IMR-90 (cell line): Measurements from ENCODE around the gene RBFOX2. TPM values are rescaled to one million over a fixed set of nuclear protein-coding genes. Genes with fewer than 3 reads are reported as not detected.

Source experiments
- ATAC-seq: fragments of 200-7000 bp; cut with Tn5 transposase; 2 replicates; pipeline ENCODE4 v1.9.1; 2020; ENCODE audit warnings: low read depth, mild to moderate bottlenecking, moderate library complexity
- BruUV-seq: library from RNA; stranded (reverse); fragments of 400-500 nt; replicated peaks from 2 replicates; lab custom pipeline; 2021; lab: Mats Ljungman, UMichigan
- CTCF ChIA-PET: fragments of 300-600 bp; formaldehyde crosslinking; extraction: SDS; loops from one replicate; lab custom pipeline; 2021; ENCODE audit warnings: antibody characterized with exemption; lab: Yijun Ruan, JAX
- POLR2A ChIA-PET: fragments of 300-600 bp; sonication (Branson Sonifier 250); formaldehyde crosslinking; loops from one replicate; lab custom pipeline; 2022; ENCODE audit warnings: antibody characterized with exemption; ENCODE audit not compliant: unreplicated experiment; lab: Charles Lee
- DNase-seq: peaks from one replicate; pipeline ENCODE4 v3.0.0; 2013
- H2AFZ ChIP-seq: replicated peaks from 2 replicates; pipeline ENCODE3; 2013; ENCODE audit warnings: low read length, mild to moderate bottlenecking; ENCODE audit not compliant: poor library complexity
- H2AK5ac ChIP-seq: 2 replicates; pipeline ENCODE4 v1.6.1; 2013; ENCODE audit warnings: low read depth, low read length, inconsistent platforms
- H2AK9ac ChIP-seq: replicated peaks from 2 replicates; pipeline ENCODE3; 2013; ENCODE audit warnings: mild to moderate bottlenecking, low read depth, low read length, moderate library complexity; ENCODE audit not compliant: poor library complexity
- H2BK120ac ChIP-seq: 2 replicates; pipeline ENCODE4 v1.6.1; 2013; ENCODE audit warnings: low read depth, low read length, inconsistent platforms
- H2BK15ac ChIP-seq: 3 replicates; pipeline ENCODE4 v1.6.1; 2013; ENCODE audit warnings: low read depth, low read length, inconsistent platforms
- H2BK20ac ChIP-seq: 2 replicates; pipeline ENCODE4 v1.6.1; 2013; ENCODE audit warnings: low read depth, mild to moderate bottlenecking, inconsistent platforms, low read length, moderate library complexity
- H2BK5ac ChIP-seq: 2 replicates; pipeline ENCODE4 v1.6.1; 2013; ENCODE audit warnings: mild to moderate bottlenecking, low read depth, low read length, inconsistent platforms; ENCODE audit not compliant: poor library complexity, severe bottlenecking
- H3K14ac ChIP-seq: replicated peaks from 2 replicates; pipeline ENCODE4 v1.6.1; 2013; ENCODE audit warnings: low read depth, low read length, inconsistent platforms
- H3K18ac ChIP-seq: 2 replicates; pipeline ENCODE4 v1.6.1; 2013; ENCODE audit warnings: low read depth, low read length, control low read depth
- H3K23ac ChIP-seq: 2 replicates; pipeline ENCODE4 v1.6.1; 2013; ENCODE audit warnings: low read depth, low read length, inconsistent platforms
- H3K27ac ChIP-seq: 2 replicates; pipeline ENCODE4 v1.5.1; 2013; ENCODE audit warnings: mild to moderate bottlenecking, control low read depth, low read length; ENCODE audit not compliant: insufficient read depth
- H3K27me3 ChIP-seq: 2 replicates; pipeline ENCODE4 v1.6.1; 2013; ENCODE audit warnings: low read length; ENCODE audit not compliant: control insufficient read depth, insufficient read depth
- H3K36me3 ChIP-seq: 2 replicates; pipeline ENCODE4 v1.6.1; 2013; ENCODE audit warnings: low read length, mixed read lengths; ENCODE audit not compliant: control insufficient read depth, insufficient read depth
- H3K4ac ChIP-seq: 2 replicates; pipeline ENCODE4 v1.6.1; 2013; ENCODE audit warnings: low read depth, low read length, inconsistent platforms
- H3K4me1 ChIP-seq: 2 replicates; pipeline ENCODE4 v1.6.1; 2013; ENCODE audit warnings: low read length, mixed read lengths; ENCODE audit not compliant: control insufficient read depth, insufficient read depth
- H3K4me2 ChIP-seq: 2 replicates; pipeline ENCODE4 v1.6.1; 2013; ENCODE audit warnings: low read depth, mild to moderate bottlenecking, control low read depth, low read length, moderate library complexity
- H3K4me3 ChIP-seq: 2 replicates; pipeline ENCODE4 v1.5.1; 2013; ENCODE audit warnings: low read depth, mild to moderate bottlenecking, control low read depth, low read length, moderate library complexity; ENCODE audit not compliant: insufficient read depth
- H3K56ac ChIP-seq: 2 replicates; pipeline ENCODE4 v1.6.1; 2013; ENCODE audit warnings: low read length, inconsistent platforms; ENCODE audit not compliant: insufficient read depth; ENCODE audit errors: extremely low read depth
- H3K79me1 ChIP-seq, 2 experiments: 2 replicates each; pipeline ENCODE4 v1.6.1; 2013; ENCODE audit warnings: low read length in 2 of 2, inconsistent platforms in 1 of 2, low read depth in 1 of 2
- H3K9ac ChIP-seq: 2 replicates; pipeline ENCODE4 v1.6.1; 2013; ENCODE audit warnings: low read depth, low read length, control low read depth
- H3K9me1 ChIP-seq: 2 replicates; pipeline ENCODE4 v1.6.1; 2013; ENCODE audit warnings: low read length, inconsistent platforms; ENCODE audit not compliant: insufficient read depth
- H3K9me3 ChIP-seq: 2 replicates; pipeline ENCODE4 v1.6.1; 2013; ENCODE audit warnings: low read length; ENCODE audit not compliant: control insufficient read depth, insufficient read depth
- H4K20me1 ChIP-seq: 2 replicates; pipeline ENCODE4 v1.6.1; 2013; ENCODE audit warnings: low read length, inconsistent platforms; ENCODE audit not compliant: insufficient read depth
- H4K5ac ChIP-seq: 2 replicates; pipeline ENCODE4 v1.6.1; 2013; ENCODE audit warnings: mild to moderate bottlenecking, low read depth, low read length, control low read depth
- H4K8ac ChIP-seq, 2 experiments: 2 replicates each; pipeline ENCODE4 v1.6.1; 2013; ENCODE audit warnings: low read depth in 2 of 2, low read length in 2 of 2, control low read depth in 1 of 2, inconsistent platforms in 1 of 2
- H4K91ac ChIP-seq: 2 replicates; pipeline ENCODE4 v1.6.1; 2013; ENCODE audit warnings: low read depth, low read length, inconsistent platforms; ENCODE audit not compliant: insufficient read depth
- BHLHE40 ChIP-seq: fragments of 150-350 bp; IDR thresholded peaks from 2 replicates; pipeline ENCODE4 v1.6.1; 2016; ENCODE audit warnings: mild to moderate bottlenecking, low read depth, low read length
- CEBPB ChIP-seq: IDR thresholded peaks from 2 replicates; pipeline ENCODE4 v1.6.1; 2012; ENCODE audit warnings: low read depth, low read length, improper control_type of control experiment
- CHD1 ChIP-seq: IDR thresholded peaks from 2 replicates; pipeline ENCODE4 v1.6.1; 2012; ENCODE audit warnings: low read depth, low read length, improper control_type of control experiment
- CTCF ChIP-seq: conservative IDR thresholded peaks from 2 replicates; pipeline ENCODE4 v1.5.1; 2012; ENCODE audit warnings: mild to moderate bottlenecking, low read depth, low read length, improper control_type of control experiment
- ELK1 ChIP-seq: fragments of 150-350 bp; IDR thresholded peaks from 2 replicates; pipeline ENCODE4 v1.6.1; 2016; ENCODE audit warnings: low read depth, mild to moderate bottlenecking, low read length, moderate library complexity, borderline replicate concordance
- FOS ChIP-seq: fragments of 150-350 bp; IDR thresholded peaks from 2 replicates; pipeline ENCODE4 v1.6.1; 2016; ENCODE audit warnings: low read depth, low read length
- MAFK ChIP-seq: IDR thresholded peaks from 2 replicates; pipeline ENCODE4 v1.6.1; 2012; ENCODE audit warnings: low read depth, low read length, improper control_type of control experiment
- MAZ ChIP-seq: IDR thresholded peaks from 2 replicates; pipeline ENCODE4 v1.6.1; 2012; ENCODE audit warnings: low read depth, mild to moderate bottlenecking, low read length, improper control_type of control experiment, moderate library complexity, borderline replicate concordance
- MXI1 ChIP-seq: IDR thresholded peaks from 2 replicates; pipeline ENCODE4 v1.6.1; 2012; ENCODE audit warnings: low read depth, mild to moderate bottlenecking, low read length, moderate library complexity, borderline replicate concordance
- NFE2L2 ChIP-seq: fragments of 150-350 bp; IDR thresholded peaks from 2 replicates; pipeline ENCODE4 v1.6.1; 2016; ENCODE audit warnings: low read depth, mild to moderate bottlenecking, low read length
- POLR2A ChIP-seq: IDR thresholded peaks from 2 replicates; pipeline ENCODE4 v1.6.1; 2012; ENCODE audit warnings: mild to moderate bottlenecking, low read depth, low read length
- RAD21 ChIP-seq: IDR thresholded peaks from 2 replicates; pipeline ENCODE4 v1.6.1; 2012; ENCODE audit warnings: low read length, improper control_type of control experiment
- RCOR1 ChIP-seq: IDR thresholded peaks from 2 replicates; pipeline ENCODE4 v1.6.1; 2012; ENCODE audit warnings: mild to moderate bottlenecking, low read length, improper control_type of control experiment; ENCODE audit not compliant: insufficient replicate concordance
- RFX5 ChIP-seq: IDR thresholded peaks from 2 replicates; pipeline ENCODE4 v1.8.0; 2012; ENCODE audit warnings: low read depth, mild to moderate bottlenecking, low read length, moderate library complexity
- SMC3 ChIP-seq: fragments of 150-350 bp; IDR thresholded peaks from 2 replicates; pipeline ENCODE4 v1.6.1; 2016; ENCODE audit warnings: low read depth, mild to moderate bottlenecking, antibody characterized with exemption, low read length, moderate library complexity
- USF2 ChIP-seq: fragments of 150-350 bp; IDR thresholded peaks from 2 replicates; pipeline ENCODE4 v1.6.1; 2017; ENCODE audit warnings: mild to moderate bottlenecking, antibody characterized with exemption, low read length, low read depth
- WGBS, 2 experiments: methylation state at CpG; one replicate each; pipeline versions ENCODE4 v1.1.5 to v1.1.7; 2013; ENCODE audit warnings: missing lambda C conversion rate in 2 of 2; ENCODE audit not compliant: insufficient read length in 1 of 2; ENCODE audit errors: extremely low coverage in 2 of 2; 5-methylcytosine and 5-hydroxymethylcytosine counted together
- dilution Hi-C: fragments of 300-500 bp; cut with HindIII; formaldehyde crosslinking; loops from one replicate; pipeline ENCODE4 v1.14.3; 2018; ENCODE audit warnings: low sequenced_read_pairs; ENCODE audit not compliant: unreplicated experiment
- in situ Hi-C: fragments of 300-500 bp; cut with MboI; formaldehyde crosslinking; loops from 3 replicates; pipeline ENCODE4 v1.14.3; 2019; ENCODE audit warnings: low sequenced_read_pairs, inconsistent platforms, mixed read lengths
- intact Hi-C: fragments of 100-400 bp; cut with micrococcal nuclease; formaldehyde crosslinking; loops from 2 replicates; pipeline ENCODE4 v1.10.0; 2022
- polyA plus RNA-seq, 3 experiments: library from polyadenylated mRNA; depleted of rRNA; stranded (reverse); fragments of >200 nt; gene quantifications; 2 replicates each; pipeline ENCODE4 v1.2.3, GENCODE V29; 2012; ENCODE audit warnings: low replicate concordance in 1 of 3
- total RNA-seq: library from RNA; depleted of rRNA; stranded (reverse); fragments of >200 nt; gene quantifications from 2 replicates; pipeline ENCODE4 v1.2.3, GENCODE V29; 2012

Gene RBFOX2
- total and polyA plus RNA-seq, 2 of the 4 experiments (the other 2 are of a cell fraction) = 146 to 178 TPM

GRCh38 chr22:35758394-35758793 is 270.2 kb downstream of the RBFOX2 start:
- Histone ChIP-seq H3K9ac (no peak overlapping the region), H3K4ac (no peak overlapping the region), H3K14ac (no peak overlapping the region), H2BK120ac (no peak overlapping the region), H3K9me1 (0 out of 2 replicates have a peak, but pooled peaks cover 2% of the 10 kb centered on the region), H2AK5ac (no peak overlapping the region), H3K9me3 (no peaks in the 10 kb centered on the region), H2BK20ac (no peak overlapping the region), H2AFZ (no peak overlapping the region), H3K4me2 (no peak overlapping the region), H3K4me3 (no peak overlapping the region), H3K27ac (no peak overlapping the region), H3K4me1 (no peaks in the 10 kb centered on the region), H3K27me3 (no peaks in the 10 kb centered on the region), H3K36me3 (peaks cover 25% of the 10 kb centered on the region), H3K23ac (no peak overlapping the region), H4K5ac (no peak overlapping the region), H2BK15ac (no peak overlapping the region), H3K56ac (no peak overlapping the region), H3K79me1 (peaks cover 0 to 42% of the 10 kb centered on the region in 2 experiments), H2AK9ac (no peak overlapping the region), H4K8ac (no peak overlapping the region), H4K20me1 (no peaks in the 10 kb centered on the region), H2BK5ac (no peak overlapping the region), H4K91ac (no peak overlapping the region), H3K18ac (no peak overlapping the region)
- ATAC-seq (no peak), DNase-seq (no peak)
- ChIA-PET POLR2A (no interaction called here), CTCF (no interaction called here)
- TF ChIP-seq ELK1 = no peak
- TF ChIP-seq USF2 = no peak
- no peak for TF ChIP-seq SMC3
- no peak for TF ChIP-seq BHLHE40
- no peak for TF ChIP-seq NFE2L2
- no peak for TF ChIP-seq FOS
- no peak for TF ChIP-seq POLR2A
- no peak for TF ChIP-seq MXI1
- TF ChIP-seq RCOR1 = no peak
- TF ChIP-seq MAFK = no peak
- no peak for TF ChIP-seq CHD1
- TF ChIP-seq RAD21 = no peak
- no peak for TF ChIP-seq MAZ
- no peak for TF ChIP-seq CTCF
- TF ChIP-seq RFX5 = no peak
- no peak for TF ChIP-seq CEBPB
- no CpG with 5 or more reads among the region's 1 CpG for WGBS, 2 experiments
- no TSS peak for BruUV-seq
- in situ Hi-C loops = no loop called here
- dilution Hi-C loops = no loop called here
- intact Hi-C loops = no loop called here
